Measurements from ENCODE around the gene PMM1.
"Not testable (repeated sequence)": the region's sequence is repeated elsewhere in the genome, so short reads cannot be mapped to it uniquely, and the experiment has no call there.

Gene PMM1

DNA sequence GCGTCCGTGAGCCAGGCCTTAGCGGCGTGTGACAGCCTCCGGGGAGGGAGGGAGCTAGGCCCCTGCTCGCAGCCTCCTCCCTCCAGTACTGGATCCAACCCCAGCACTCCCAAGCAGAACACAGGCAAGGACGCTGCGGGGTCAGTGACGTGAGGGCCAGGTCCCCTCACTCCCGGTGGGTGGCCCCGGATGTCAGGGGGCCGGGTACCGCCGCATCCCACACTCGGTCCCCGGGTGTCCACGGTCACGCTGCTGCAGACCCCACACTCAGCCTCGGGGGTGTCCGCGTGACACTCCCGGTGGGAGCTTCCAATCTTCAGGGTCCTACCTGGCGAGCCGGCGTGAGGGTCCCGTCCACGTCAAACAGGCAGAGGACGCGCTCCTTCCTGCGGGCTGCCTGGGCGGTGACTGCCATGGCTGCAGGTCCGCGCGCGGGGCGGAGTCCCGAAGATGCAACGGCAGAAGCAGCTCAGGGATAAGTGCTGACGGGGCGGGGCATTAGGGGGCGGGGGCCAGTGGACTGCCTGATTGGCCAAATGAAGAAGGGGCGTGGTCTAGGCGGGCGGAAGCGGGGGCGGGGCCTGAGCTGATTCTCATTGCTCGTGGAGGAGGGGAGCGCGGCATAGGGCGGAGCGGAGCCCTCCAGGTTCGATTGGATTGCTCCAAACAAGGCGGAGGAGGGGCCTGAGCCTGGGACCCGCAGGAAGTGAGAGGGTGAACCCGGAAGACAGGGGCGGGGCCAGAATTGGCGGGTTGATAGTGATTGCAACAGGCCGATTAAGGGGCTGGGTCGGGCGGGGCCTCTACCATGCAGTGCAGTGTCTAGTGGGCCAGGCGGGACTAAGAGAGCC is at the start of gene PMM1:
Gene PMM1 (minus strand): TSS at position 450 of the 851 bp plus-strand sequence. CDS start 35 bp downstream, at position 415.
- DNase-seq (ENCODE audit: low read depth in 2 of 3, low spot score in 2 of 3) = peak; percentile 100

DNA sequence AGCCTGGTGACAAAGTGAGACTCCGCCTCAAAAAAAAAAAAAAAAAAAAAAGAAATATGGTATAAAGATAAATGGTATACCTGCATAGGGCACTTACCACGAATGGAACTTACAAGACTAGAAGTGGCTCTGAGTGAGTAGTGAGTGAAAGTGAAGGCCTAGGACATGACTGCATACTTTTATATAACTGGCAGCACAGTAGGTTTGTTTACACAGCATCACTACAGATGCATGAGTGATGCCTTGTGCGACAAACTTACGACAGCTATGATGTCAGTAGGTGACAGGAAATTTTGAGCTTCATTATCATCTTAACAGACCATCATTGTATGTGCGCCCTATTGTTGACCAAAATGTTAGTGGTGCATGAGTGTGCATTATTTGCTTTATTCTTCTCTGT is 49.1 kb upstream of the PMM1 start:
- DNase-seq (ENCODE audit: low read depth in 2 of 3, low spot score in 2 of 3) = no peak

DNA sequence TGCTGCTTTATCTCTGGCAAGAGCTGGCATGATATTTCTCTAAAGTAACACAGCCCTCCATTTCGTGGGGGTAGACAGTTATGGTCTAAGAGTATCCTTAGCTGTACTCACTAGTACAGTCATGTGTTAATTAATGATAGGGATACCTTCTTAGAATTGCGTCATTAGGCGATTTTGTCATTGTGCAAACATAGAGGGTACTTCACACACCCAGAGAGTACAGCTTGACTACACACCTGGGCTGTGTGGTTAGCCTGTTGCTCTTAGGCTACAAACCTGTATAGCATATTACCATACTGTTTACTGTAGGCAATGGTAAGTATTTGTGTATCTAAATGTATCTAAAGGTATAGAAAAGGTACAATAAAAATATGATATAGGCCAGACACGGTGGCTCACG is 48.5 kb upstream of the PMM1 start:
- DNase-seq (ENCODE audit: low read depth in 2 of 3, low spot score in 2 of 3) = no peak

DNA sequence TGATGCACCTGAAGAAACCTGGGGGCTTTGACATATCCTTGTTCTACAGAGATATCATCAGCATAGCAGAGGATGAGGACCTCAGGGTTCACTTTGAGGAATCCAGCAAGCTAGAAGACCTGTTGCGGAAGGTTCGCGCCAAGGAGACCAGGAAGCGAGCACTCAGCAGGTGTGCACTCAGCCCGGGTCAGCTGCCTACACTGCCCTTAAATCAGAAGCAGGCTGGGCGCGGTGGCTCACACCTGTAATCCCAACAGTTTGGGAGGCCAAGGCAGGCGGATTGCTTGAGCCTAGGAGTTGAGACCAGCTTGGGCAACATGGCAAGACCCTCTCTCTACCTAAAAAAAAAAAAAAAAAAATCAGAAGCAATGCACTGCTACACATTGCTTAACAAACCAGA is 48.0 kb upstream of the PMM1 start:
- DNase-seq (ENCODE audit: low read depth in 2 of 3, low spot score in 2 of 3) = not testable (repeated sequence)

DNA sequence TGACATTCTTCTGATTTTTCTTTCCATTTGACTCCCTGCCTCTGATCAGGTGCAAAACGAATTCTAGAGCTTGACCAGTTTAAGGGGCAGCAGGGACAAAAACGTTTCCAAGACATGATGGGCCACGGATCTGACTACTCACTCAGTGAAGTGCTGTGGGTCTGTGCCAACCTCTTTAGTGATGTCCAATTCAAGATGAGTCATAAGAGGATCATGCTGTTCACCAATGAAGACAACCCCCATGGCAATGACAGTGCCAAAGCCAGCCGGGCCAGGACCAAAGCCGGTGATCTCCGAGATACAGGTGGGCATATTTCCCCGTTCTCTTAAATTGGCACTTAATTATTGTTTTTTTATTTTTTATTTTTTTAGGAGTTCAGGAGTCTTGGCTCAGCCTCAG is 46.8 kb upstream of the PMM1 start:
- no peak for DNase-seq (ENCODE audit: low read depth in 2 of 3, low spot score in 2 of 3)

DNA sequence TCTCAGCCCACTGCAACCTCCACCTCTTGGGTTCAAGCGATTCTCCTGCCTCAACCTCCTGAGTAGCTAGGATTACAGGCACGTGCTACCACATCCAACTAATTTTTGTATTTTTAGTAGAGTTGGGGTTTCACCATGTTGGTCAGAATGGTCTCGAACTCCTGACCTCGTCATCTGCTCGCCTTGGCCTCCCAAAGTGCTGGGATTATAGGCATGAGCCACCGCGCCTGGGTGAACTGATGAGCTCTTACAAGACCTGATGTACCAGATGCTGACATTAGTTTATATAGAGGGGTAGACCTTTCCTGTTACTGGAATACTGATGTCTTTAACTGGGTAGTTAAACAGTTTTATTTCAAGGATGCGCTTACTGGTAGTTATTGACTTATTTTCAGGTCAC is 45.0 kb upstream of the PMM1 start:
- DNase-seq (ENCODE audit: low read depth in 2 of 3, low spot score in 2 of 3) = not testable (repeated sequence)

DNA sequence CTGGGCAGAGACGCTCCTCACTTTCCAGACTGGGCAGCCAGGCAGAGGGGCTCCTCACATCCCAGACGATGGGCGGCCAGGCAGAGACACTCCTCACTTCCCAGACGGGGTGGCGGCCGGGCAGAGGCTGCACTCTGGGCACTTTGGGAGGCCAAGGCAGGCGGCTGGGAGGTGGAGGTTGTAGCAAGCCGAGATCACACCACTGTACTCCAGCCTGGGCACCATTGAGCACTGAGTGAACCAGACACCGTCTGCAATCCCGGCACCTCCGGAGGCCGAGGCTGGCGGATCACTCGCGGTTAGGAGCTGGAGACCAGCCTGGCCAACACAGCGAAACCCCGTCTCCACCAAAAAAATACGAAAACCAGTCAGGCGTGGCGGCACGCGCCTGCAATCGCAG is 42.0 kb upstream of the PMM1 start:
- DNase-seq (ENCODE audit: low read depth in 2 of 3, low spot score in 2 of 3) = not testable (repeated sequence)

DNA sequence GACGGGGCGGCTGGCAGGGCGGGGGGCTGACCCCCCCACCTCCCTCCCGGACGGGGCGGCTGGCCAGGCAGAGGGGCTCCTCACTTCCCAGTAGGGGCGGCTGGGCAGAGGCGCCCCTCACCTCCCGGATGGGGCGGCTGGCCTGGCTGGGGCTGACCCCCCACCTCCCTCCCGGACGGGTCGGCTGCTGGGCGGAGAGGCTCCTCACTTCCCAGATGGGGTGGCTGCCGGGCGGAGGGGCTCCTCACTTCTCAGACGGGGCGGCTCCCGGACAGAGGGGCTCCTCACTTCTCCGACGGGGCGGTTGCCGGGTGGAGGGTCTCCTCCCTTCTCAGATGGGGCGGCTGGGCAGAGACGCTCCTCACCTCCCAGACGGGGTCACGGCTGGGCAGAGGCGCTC is 41.5 kb upstream of the PMM1 start:
- DNase-seq (ENCODE audit: low read depth in 2 of 3, low spot score in 2 of 3) = not testable (repeated sequence)

DNA sequence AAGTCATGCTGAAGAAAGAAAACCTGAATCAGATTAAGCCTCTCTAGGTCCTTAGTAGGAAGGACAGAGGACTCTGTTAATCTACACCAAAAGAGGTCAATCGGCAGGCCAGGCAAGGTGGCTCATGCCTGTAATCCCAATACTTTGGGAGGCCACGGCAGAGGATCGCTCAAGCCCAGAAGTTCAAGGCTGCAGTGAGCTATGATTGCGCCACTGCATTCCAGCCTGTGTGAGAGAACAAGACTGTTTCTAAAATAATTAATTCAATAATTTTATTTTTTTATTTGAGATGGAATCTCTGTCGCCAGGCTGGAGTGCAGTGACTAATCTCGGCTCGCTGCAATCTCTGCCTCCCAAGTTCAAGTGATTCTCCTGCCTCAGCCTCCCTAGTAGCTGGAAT is 35.9 kb upstream of the PMM1 start:
- no peak for DNase-seq (ENCODE audit: low read depth in 2 of 3, low spot score in 2 of 3)

DNA sequence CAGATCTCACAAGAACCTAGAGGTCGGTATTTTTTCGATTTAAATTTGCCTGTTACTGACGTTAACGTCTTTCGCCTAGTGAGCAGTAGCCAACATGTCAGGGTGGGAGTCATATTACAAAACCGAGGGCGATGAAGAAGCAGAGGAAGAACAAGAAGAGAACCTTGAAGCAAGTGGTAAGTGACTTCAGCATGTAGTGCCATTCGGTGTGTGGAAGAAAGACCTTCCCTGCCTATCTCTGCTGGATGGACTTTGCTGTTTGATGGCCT is 32.2 kb upstream of the PMM1 start:
- DNase-seq (ENCODE audit: low read depth in 2 of 3, low spot score in 2 of 3) = no peak

DNA sequence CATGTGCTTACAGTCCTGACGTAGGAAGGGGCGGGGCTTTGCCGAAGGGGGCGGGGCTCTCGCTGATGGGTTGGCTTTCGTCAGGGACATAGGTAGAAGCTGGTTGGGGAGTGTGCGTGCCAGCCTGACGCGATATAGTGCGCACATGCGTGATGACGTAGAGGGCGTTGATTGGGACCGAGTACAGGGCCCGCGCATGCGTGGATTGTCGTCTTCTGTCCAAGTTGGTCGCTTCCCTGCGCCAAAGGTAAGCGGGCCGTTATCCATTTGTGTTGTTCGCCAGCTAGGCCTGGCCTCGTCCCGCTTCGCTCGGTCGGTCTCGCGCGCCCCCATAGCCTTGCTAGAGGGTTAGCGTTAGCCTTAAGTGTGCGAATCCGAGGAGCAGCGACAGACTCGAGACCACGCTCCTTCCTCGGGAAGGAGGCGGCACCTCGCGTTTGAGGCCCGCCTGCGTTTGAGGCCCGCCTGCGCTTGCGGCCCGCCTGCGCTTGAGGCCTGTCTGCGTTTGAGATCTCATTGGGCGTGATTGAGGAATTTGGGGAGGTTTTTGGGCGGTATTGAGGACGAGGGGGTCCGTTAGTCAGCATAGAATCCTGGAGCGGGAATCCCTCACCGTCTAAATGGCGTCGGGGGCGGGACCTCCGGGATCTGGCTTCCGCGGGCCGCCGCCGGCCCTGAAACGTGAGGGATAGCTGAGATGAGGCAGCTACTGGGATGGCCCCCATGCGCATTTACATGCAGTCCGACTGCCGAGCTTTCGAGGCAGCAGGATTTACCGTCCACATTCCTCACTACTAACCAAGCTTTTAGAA is 31.7 kb upstream of the PMM1 start, which contains the start of gene XRCC6:
Gene XRCC6 (plus strand): TSS at position 197 of the 812 bp plus-strand sequence. CDS start 710 bp downstream, outside the sequence.
- peak; percentile 99 to 100 (median 100) for DNase-seq (ENCODE audit: low read depth in 2 of 3, low spot score in 2 of 3)

DNA sequence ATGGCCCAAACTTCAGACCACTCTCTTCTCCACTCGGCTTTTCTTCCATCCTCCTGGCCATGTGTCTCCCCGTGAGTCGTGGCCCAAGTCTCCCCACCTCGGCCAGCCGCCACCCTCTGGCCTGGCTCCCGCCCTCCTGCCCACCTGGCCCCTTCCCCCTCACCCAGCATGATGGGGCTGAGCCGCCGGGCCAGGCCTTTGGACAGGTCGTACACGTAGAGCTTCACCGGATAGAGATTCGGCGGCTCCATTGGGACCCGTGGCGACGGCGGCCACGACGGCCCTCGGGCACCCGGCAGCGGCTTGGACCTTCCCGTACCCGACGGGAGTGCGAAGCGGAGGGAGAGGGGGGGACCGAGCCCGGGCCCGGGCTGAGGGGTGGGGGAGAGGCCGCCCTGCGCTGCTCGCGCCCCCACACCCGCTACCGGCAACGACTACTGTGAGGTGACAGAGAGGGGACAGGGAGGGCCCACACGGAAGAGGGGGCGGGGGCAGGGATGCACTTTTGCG is 31.0 kb upstream of the PMM1 start, which contains the start of gene DESI1:
Gene DESI1 (minus strand): TSS at position 455 of the 510 bp plus-strand sequence. CDS start 204 bp downstream, at position 251.
- peak in 1 of 3 experiments; percentile 21 for DNase-seq (ENCODE audit: low read depth in 2 of 3, low spot score in 2 of 3)

DNA sequence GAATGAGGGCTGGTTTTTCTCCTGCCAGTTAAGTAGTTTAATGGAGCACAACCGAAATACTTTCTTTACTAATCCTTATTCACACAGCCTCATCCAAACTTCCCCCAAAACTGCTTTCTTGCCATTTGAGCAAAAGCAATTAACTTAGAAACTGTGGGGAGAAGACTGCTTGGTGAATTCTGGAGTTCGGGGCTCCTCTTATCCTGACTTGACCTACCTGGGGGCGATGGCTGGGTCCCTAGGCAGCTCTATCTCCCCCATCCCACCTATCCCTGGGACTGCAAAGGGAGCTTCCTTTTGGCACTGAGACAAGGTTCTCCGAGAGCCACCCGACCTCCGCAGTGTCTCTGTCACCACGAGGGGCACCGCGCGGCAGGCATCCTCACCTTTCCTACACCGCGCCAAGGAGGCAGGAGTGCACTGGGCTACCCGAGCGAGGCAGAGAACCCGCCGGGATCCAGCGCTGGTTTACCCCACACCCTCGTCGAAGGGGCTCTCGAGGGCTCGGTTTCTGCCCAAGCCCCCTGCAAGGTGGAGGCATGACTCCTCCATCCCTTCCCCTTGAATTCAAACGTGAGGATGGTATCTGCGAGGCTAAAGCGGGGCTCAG is 30.4 kb upstream of the PMM1 start:
- DNase-seq (ENCODE audit: low read depth in 2 of 3, low spot score in 2 of 3) = peak; percentile 23 to 36 (median 23)

DNA sequence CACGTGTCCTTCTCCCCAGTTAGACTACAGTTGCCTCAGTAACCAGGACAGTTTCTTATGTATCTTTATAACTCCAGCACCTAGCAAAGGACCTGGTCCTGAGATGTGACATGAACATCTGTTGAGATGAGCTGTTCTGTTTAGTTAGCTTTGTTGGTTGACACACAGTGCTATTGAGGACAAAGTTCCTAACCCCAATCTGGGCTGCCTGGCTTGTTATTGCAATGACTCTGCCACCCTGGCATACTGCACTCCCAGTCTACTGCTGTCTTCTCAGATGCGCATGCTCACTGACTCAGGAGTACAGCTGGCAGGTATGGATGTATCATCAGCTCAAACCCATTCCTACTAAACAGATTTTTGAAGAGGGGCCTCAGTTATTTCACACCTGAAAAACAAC is 23.8 kb upstream of the PMM1 start:
- no peak for DNase-seq (ENCODE audit: low read depth in 2 of 3, low spot score in 2 of 3)

DNA sequence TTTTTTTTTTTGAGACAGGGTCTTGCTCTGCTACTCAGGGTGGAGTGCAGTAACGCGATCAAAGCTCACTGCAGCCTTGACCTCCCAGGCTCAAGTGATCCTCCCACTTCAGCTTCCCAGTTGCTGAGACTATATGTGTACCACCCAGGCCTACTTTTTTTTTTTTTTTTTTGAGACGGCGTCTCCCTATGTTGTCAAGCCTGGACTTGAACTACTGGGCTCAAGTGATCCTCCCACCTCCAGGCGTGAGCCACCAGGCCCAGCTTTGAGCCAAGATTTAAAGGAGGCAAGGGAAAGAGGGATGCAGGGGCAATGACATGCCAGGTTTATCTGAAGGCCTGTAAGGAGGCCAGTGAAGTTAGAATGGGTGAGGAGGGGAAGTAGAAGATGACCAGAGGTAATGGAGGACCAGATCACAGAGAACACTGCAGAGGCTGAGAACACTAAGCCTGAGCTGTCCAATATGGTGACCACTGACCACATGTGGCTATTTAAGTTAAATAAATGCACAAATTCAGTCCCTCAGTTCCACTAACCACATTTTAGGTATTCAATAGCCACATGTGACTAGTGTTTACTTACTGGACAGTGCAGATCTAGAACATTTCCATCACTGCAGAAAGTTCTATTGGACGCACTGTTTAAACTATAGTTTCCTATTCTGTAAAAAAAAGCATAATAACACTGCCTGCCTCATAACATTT is 23.1 kb upstream of the PMM1 start:
- DNase-seq (ENCODE audit: low read depth in 2 of 3, low spot score in 2 of 3) = no peak

DNA sequence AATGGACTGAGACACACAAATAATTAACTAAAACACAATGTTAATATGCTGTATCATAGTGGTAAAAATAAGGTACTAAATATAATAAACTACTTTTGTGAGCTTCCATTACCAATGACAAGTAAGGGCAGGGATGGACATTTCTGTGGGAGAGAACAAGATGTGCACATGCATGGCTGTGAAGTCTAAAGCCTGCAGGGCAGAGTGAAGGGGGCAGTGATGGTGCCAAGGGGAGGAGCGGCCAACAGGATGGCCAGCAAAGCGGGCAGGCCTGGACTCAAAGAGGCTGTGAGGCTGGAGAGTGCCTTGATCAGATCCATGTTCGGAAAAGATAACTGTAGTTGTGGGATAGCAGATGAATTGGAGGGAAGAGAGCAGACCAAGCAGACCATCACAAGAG is 18.7 kb upstream of the PMM1 start:
- no peak for DNase-seq (ENCODE audit: low read depth in 2 of 3, low spot score in 2 of 3)

DNA sequence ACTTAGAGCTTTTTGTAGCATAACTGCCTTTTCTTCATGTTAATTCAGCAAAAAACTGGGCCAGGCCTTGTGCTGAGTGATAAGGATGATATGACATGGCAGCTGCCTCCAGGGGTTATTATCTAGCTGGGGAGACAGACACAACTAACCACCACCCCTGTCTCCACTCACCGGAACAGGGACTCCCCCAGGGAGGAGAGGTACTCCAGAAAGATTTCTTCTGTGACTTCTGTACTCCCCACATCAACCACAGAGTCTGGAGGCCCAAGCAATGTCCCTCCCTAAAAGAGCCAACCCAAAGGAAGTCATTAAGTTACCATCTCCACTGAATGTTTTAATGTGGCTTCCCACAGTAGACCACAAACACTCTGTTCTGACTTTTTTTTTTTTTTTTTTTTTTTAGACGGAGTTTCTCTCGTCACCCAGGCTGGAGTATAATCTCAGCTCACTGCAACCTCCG is 14.3 kb upstream of the PMM1 start:
- DNase-seq (ENCODE audit: low read depth in 2 of 3, low spot score in 2 of 3) = peak in 2 of 3 experiments; percentile 30 to 45

DNA sequence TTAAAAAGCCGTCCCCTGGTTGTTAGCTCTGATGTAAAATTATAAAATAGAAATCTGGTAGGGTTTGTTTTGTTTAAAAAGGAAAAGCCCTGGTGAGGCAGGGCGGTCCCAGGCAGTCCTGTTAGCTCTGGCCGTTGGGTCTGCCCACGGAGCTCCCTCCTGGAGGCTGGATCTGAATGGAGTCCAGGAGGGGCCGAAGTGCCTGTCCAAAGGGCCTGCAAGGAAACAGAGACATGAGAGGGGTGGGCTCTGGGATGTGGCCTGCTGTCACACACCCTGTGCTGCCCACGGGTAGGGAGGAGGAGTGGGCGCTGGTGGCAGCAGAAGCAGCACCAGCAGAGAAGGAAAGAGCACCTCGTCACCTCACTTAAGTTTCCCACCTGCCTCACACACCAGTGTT is 11.3 kb upstream of the PMM1 start:
- DNase-seq (ENCODE audit: low read depth in 2 of 3, low spot score in 2 of 3) = no peak

DNA sequence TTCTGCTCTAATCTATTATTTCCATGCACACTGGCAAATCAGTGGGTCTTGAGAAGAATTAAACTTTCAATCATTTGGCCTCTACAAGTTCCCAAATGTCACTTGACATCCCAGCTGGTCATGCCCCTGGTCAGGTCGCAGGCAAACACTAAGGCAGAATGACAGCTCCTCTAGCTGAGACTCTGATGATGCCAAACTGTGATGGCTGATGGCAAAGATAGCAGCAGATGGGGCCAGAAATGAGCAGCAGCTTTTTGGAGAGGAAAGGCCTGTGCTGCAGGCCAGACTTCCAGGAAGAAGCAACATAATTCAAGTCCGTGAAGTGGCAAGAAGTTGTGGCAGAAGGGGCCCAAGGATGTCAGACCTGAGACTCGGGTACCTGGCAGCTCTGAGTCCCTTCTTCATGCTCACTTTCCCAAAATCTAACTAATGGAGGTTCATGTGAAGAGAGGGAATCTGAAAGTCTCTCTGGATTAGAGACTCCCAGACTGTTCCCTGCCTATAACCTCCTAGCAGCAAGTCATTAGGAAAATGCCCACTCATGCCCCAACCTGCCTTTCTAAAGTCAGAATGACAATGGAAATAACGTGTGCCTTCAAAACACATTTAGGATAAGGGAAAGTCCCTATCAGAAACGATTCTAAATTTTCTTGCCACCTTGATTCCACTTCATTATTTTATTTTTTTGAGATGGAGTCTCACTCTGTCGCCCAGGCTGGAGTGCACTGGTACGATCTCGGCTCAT is 9.4 kb upstream of the PMM1 start:
- no peak for DNase-seq (ENCODE audit: low read depth in 2 of 3, low spot score in 2 of 3)

DNA sequence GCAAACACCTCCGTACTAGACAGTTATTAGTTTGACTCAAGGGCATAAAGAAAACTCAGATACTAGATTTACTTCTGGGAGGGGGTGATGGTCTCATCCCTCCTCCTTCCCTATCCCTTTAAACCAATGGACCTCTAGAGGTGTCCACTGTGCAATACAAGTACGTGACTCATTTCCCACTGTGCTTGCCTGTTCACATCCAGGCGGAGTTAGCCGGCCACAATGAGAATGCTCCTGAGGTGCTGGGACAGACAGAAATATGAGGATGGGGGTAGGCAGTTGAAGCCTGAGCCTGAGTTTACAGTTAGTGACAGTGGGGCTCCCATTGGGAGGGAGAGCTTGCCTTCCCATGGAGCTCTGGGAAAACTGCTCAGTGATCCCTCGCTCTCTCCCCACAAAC is 8.4 kb upstream of the PMM1 start:
- DNase-seq (ENCODE audit: low read depth in 2 of 3, low spot score in 2 of 3) = no peak

All from activated CD8-positive, alpha-beta memory T cell treated with anti-CD3 and anti-CD28 coated beads for 48 hours (primary cell).